HG02642 (cell line): Measurements from ENCODE around the gene DNAJA2.
"Not testable (repeated sequence)": the region's sequence is repeated elsewhere in the genome, so short reads cannot be mapped to it uniquely, and the experiment has no call there.

ENCODE experiments used
- ATAC-seq: cut with Tn5 transposase; IDR thresholded peaks from one replicate; pipeline ENCODE4 v1.9.1; 2021; ENCODE audit warnings: mild to moderate bottlenecking; ENCODE audit not compliant: unreplicated experiment, poor library complexity

DNAJA2 gene

GRCh38 chr16:46973207-46973995 is at the start of gene DNAJA2:
DNAJA2 (minus strand) TSS chr16:46973674; CDS start chr16:46973572, 102 bp downstream.
- peak; percentile 92 for ATAC-seq

DNA sequence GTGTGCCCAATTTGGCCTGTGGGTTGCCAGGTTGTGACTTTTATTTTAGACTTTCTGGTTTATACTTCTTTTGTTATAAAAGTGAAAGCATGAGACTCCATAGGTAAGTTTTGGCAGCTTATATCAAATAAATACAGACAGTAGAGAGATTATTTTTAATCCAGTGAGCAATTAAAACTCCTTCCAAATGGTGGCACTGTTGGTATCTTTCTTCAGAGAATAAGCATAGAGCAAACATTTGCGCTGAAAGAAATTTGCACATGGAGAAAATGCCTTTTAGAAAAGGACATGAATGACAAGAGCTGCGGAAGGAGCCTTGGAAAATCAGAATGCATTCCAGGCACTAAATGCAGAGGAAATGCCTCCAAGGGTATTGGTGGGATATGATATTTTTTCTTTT is 46.1 kb upstream of the DNAJA2 start:
- ATAC-seq, result no peak

DNA sequence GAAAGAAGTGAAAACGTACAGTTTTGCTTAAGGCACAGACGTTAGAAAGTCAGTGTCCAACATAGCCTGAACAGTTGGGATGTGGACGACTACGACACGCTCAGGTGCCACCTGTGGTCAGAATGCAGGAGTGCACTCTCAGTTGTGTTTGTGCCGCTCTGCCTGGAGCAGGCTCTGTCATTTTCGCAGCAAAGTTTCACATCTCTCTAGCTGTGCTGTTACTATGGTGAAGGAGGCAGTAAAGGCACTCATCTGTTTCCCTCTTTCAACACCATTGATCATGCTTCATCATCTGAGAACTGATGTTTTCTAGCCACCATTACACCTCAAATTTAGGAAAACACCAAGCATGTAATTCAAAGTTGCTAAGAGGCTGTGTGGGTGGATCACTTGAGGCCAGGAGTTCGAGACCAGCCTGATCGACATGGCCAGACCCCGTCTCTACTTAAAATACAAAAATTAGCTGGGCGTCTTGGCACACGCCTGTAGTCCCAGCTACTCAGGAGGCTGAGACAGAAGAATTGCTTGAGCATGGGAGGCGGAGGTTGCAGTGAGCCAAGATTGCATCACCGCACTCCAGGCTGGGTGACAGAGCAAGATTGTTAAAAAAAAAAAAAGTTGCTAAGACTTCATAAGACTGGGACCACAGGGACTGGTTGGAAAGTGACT is 44.9 kb upstream of the DNAJA2 start:
- ATAC-seq, result peak; percentile 99

GRCh38 chr16:47017636-47018035 is 44.2 kb upstream of the DNAJA2 start:
- ATAC-seq, result no peak

DNA sequence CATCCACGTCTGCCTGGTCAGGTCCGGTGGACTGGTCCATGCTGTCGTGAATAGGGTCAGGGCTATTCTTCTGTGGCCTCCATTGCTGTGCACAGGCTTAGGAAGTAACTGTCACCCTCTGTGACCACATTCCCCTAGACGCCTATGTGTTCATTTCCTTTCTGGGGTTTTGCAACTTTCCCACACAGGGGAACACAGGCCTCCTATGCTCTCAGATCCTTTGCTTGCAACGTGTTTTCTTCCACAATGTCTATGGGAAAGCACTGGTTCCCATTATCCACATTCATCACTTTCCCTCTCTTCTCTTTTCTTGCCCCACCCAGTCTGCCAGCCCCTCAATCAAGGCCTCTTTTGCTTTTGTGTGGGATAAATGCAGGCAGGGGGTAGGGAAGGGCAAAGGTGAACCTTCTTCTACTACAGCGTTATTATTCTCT is 43.2 kb upstream of the DNAJA2 start:
- no peak for ATAC-seq

DNA sequence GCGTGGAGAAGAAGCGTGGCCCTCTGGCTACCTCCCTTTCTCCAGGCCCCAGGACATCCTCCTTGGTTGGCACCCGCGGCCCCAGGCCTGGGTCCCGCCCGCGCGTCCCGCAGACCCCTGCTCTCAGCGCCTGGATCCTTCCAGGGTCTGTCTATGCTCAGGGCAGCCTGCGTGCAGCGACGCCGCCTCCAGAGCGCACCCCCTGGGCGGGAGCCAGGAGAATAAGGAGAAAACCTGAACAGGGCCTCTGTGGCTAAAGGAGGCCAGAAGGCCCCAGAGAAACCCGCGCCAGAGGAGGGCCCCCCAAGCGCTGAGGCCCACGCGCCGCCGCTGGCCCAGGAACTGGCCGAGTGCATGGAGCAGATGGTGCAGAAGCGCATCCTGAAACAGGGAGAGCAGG is 40.4 kb upstream of the DNAJA2 start:
- no peak for ATAC-seq

DNA sequence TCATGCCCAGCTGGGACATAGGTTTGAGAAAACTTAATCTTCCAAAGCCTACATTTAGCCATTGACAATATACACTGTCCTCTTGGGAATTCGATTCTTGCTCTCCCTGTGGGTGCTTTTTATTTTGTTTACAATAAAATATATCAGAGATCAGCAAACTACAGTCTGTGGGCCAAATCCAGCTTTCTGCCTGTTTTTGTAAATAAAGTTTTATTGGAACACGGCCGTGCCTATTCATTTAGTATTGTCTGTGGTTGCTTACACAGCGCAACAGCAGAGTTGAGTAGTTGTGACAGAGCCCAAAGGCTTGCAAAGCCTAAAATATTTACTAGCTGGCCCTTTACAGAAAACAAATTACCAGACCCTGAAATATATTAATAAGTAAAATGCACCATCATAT is 39.7 kb upstream of the DNAJA2 start:
- ATAC-seq, result no peak

GRCh38 chr16:47010812-47011211 is 37.3 kb upstream of the DNAJA2 start:
- not testable (repeated sequence) for ATAC-seq

- no peak for ATAC-seq
Measured at GRCh38 chr16:47008612-47009011, 35.1 kb upstream of the DNAJA2 start.

- no peak for ATAC-seq
Measured at GRCh38 chr16:47008174-47008573, 34.7 kb upstream of the DNAJA2 start.

GRCh38 chr16:47004652-47005051 is 31.2 kb upstream of the DNAJA2 start:
- ATAC-seq, result no peak

- not testable (repeated sequence) for ATAC-seq
Measured at GRCh38 chr16:47000066-47000465, 26.6 kb upstream of the DNAJA2 start.

DNA sequence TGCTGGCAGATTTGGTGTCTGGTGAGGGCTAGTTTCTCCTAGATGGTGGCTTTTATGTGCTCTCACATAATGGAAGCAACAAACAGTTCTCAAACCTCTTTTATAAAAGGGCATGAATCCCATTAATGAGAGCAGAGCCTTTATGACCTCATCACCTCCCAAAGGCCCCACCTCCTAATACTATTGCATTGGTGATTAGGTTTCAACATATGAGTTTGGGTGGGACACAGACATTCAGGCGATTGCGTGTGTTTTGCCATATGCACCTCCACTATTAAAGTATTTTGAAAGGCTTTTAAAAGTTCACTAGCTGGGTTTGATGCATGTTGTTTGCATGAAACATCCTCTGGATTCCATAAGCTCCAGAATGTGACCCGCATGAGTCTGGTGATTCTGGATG is 24.4 kb upstream of the DNAJA2 start:
- ATAC-seq, result no peak

- ATAC-seq, result no peak
Measured at GRCh38 chr16:46996952-46997458, 23.5 kb upstream of the DNAJA2 start.

DNA sequence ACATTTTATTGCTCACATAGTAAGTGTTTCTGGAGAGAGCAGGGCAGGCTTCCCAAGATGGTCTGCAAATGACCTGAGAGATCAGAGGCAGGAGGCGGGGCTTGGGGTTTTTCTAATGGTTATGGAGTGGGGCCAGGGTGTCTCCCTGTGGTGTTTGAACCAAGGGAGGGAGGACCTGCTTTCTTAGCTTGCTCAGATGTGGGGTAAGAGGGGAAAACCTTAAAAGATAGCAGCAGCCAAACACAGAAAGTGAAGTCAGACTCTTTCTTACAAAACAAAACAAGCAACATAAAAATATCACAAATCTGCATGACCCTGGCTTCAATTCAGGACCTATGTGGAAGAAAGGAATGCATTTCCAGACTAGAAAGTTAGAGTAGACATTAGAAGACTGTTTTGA is 22.9 kb upstream of the DNAJA2 start:
- no peak for ATAC-seq

DNA sequence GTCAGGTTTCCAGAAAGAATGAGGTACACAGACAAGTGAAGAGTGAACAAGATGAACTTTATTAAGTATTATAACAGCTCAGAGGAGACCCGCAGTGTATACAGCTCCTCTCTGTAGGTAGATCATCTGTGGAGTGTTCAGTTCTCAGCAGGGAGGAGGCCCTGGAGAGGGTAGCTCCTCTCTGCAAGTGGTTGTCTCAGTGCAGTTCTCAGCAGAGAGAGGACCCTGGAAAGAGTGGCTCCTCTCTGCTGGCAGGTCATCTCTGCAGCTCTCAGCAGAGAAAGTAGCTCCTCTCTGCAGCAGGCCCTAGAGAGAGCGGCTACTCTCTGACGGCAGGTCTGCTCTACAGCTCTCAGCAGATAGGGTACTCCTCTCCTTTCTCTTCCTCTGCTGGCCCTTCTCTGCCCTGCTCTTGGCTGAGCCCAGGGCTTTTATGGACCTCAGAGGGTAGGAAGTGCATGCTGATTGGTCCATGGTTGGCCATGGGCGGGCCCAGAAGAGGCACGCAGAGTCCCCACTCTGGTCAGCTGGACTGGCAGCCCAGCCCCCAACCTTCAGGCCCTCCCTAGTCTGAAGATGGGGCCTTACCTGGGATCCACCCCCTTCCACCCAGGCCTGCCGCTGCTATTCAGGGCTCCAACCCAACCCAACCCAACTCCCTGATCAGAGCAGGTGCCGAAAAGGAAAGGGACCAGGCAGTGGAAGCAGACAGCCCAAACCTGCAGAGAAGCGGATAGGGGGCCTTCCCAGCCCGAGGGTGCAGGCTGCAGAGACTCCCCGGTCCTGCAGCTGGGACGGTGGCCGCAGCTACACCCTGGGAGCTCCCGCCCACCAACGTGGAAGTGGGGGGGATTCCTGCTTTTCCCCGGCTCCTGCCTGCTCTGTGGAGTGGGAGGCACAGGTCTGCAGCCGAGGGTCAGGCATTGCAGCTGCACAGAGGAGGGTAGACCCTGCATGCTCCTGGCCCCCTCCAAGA is 18.5 kb upstream of the DNAJA2 start:
- ATAC-seq, result no peak

- ATAC-seq, result no peak
Measured at GRCh38 chr16:46986896-46987295, 13.4 kb upstream of the DNAJA2 start.

GRCh38 chr16:46986438-46986837 is 13.0 kb upstream of the DNAJA2 start:
- no peak for ATAC-seq

DNA sequence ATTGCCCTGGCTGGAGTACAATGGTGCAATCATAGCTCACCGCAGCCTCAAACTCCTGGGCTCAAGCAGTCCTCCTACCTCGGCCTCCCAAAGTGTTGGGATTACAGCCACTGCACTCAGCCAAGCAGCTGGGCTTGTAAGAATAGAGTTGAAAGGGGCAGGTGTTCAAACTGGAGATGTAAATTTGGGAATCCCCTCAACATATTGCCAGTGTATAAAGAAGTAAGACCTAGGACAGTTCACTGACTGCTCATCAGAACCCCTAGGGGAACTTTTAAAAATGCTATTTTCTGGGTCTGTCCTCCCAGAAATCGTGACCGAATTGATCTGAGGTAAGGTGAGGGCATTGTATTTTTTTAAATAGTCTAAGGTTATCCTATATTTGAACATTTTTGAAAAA is 8.9 kb upstream of the DNAJA2 start:
- no peak for ATAC-seq

- no peak for ATAC-seq
Measured at GRCh38 chr16:46980926-46981325, 7.5 kb upstream of the DNAJA2 start.
